Measurements from ENCODE around the gene LRRC1. TPM values are rescaled to one million over a fixed set of nuclear protein-coding genes. Genes with fewer than 3 reads are reported as not detected.

Gene LRRC1
- 10 to 100 TPM in 3 of 5 donors, 1 to 10 TPM in 2; 2.9 to 50.4 (median 35.1) TPM for total RNA-seq
- polyA plus RNA-seq = 10 to 100 TPM in 2 of 3 donors, 1 to 10 TPM in 1; 6.7 to 12.2 (median 12.2) TPM
- long read RNA-seq, donor 1 = 0 reads
- long read RNA-seq, donor 2, partial matches to known transcripts = 0 of 4 reads
- long read RNA-seq, donor 2, other reads (novel, unspliced or antisense) = 0 of 4 reads
- long read RNA-seq, donor 3, partial matches to known transcripts = 0 of 1 reads
- long read RNA-seq, donor 3, other reads (novel, unspliced or antisense) = 0 of 1 reads
- long read RNA-seq, donor 4 = 0 reads
- long read RNA-seq, donor 5, partial matches to known transcripts = 0 of 1 reads
- long read RNA-seq, donor 5, other reads (novel, unspliced or antisense) = 0 of 1 reads
- long read RNA-seq, donor 6, transcript LRRC1-202 (14 exons, 3,180 nt) = major isoform, 6 of 18 reads
- long read RNA-seq, donor 6, partial matches to known transcripts = 12 of 18 reads
- long read RNA-seq, donor 6, other reads (novel, unspliced or antisense) = 0 of 18 reads
- long read RNA-seq, donor 7, partial matches to known transcripts = 0 of 2 reads
- long read RNA-seq, donor 7, other reads (novel, unspliced or antisense) = 0 of 2 reads
- long read RNA-seq, donor 8, partial matches to known transcripts = 0 of 4 reads
- long read RNA-seq, donor 8, other reads (novel, unspliced or antisense) = 0 of 4 reads
- long read RNA-seq, donor 9, partial matches to known transcripts = 7 of 7 reads
- long read RNA-seq, donor 9, other reads (novel, unspliced or antisense) = 0 of 7 reads
- long read RNA-seq, donor 10 = 0 reads

DNA sequence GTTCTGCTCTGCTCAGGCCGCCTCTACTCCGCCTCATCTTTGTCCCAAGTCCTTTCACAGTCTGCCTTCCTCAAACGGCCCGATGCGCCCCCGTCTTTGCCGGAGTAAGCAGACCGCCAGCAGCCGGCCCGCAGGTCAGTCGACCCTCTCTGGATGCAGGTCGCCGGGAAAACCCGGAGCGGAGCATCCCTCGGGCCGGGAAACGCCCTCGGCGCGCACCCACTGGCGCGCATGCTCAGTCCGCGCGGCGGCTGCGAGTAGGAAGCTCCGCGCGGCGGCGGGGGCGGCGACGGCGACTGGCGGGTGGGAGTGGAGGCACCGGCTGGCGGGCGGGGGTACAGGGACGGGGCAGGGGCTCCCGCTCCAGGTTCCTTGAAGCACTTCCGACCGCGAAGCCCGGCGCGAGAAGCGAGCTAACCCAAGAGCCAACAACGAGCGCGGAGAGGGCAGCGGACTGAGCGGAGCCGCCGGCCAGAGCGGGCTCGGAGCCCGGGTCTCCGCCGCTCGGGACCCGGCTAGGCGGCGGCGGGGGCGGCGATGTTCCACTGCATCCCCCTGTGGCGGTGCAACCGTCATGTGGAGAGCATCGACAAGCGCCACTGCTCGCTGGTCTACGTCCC, at the start of gene LRRC1:
TSS of gene LRRC1 (plus strand) at position 286 of the 620 bp plus-strand sequence. CDS start at position 538, 252 bp downstream.
- TF ChIP-seq EP300 (IDR thresholded peaks at IDR 0.05) (no peak), POLR2A (IDR thresholded peaks at IDR 0.05) (peak in 1 of 4 donors; percentile 52), POLR2AphosphoS5 (IDR thresholded peaks at IDR 0.05) (peak; percentile 80 to 87 (median 81))
- TF ChIP-seq, protein P1, sequence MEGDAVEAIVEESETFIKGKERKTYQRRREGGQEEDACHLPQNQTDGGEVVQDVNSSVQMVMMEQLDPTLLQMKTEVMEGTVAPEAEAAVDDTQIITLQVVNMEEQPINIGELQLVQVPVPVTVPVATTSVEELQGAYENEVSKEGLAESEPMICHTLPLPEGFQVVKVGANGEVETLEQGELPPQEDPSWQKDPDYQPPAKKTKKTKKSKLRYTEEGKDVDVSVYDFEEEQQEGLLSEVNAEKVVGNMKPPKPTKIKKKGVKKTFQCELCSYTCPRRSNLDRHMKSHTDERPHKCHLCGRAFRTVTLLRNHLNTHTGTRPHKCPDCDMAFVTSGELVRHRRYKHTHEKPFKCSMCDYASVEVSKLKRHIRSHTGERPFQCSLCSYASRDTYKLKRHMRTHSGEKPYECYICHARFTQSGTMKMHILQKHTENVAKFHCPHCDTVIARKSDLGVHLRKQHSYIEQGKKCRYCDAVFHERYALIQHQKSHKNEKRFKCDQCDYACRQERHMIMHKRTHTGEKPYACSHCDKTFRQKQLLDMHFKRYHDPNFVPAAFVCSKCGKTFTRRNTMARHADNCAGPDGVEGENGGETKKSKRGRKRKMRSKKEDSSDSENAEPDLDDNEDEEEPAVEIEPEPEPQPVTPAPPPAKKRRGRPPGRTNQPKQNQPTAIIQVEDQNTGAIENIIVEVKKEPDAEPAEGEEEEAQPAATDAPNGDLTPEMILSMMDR (IDR thresholded peaks at IDR 0.05) = no peak
- 0 to 1% (median 0%) methylated on average over 17 to 75 of the region's 75 CpGs for WGBS, 5 donors
- Histone ChIP-seq H3K4me3 (peak within 1 kb of the TSS; percentile 76 to 94 (median 88)), H3K27ac (peak within 1 kb of the TSS; percentile 86 to 91 (median 90)), H3K27me3 (no peaks in the 10 kb centered on the region), H3K9me3 (no peaks in the 10 kb centered on the region), H3K36me3 (no peaks in the 10 kb centered on the region), H3K4me1 (peaks cover 14 to 47% (median 37%) of the 10 kb centered on the region in 4 donors)
- intact Hi-C loops (cut with DNase I; ENCODE audit: low total_unique reads) = loop anchor here (10.0 kb wide), 1 partner anchor 160 kb away; no protein-coding TSS in a partner anchor
- DNase-seq = peak; percentile 95 to 98

DNA sequence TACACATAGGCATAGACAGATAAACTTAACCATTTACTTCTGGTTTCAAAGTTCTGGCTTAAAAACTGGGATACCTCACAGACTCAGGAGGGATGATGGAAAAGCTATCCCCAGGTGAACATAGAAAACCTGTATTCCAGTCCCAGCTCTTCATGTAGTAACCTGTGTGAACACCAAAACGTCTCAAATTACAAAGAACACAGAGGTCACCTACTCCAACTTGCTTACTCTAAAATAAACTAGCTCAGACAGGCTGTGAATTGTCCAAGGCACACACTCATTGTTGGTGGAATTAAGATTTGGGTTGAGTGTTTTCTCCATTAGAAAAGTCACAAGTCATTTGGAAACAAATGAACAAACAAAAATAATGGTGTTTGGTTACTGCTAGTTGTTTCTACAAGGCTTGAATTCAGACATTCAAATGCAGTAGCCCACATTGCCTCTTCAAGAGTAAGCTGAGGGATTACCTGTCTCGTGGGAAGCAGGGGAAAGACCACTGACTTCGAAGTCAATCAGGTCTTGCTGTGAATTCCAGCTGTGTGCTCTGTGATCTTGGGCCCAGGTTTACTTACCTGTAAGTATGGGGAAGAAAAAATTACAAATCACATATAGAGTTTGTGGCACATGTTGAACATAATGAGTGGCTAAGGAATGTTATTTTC, 48.2 kb upstream of the LRRC1 start:
- DNase-seq = peak in 1 of 2 donors; percentile 64
- 23 to 47% (median 28%) methylated on average over 3 of the region's 3 CpGs for WGBS, 5 donors
- intact Hi-C loops (cut with DNase I; ENCODE audit: low total_unique reads) = no loop called here
- H3K27me3 ChIP-seq = no peaks in the 10 kb centered on the region
- no peak overlapping the region for H3K4me3 ChIP-seq
- TF ChIP-seq POLR2A (IDR thresholded peaks at IDR 0.05) (no peak), POLR2AphosphoS5 (IDR thresholded peaks at IDR 0.05) (no peak), EP300 (IDR thresholded peaks at IDR 0.05) (no peak)
- TF ChIP-seq, protein P1 (IDR thresholded peaks at IDR 0.05) = no peak
- no peaks in the 10 kb centered on the region for H3K9me3 ChIP-seq
- H3K27ac ChIP-seq = no peak overlapping the region
- no peaks in the 10 kb centered on the region for H3K4me1 ChIP-seq
- H3K36me3 ChIP-seq = no peaks in the 10 kb centered on the region

GRCh38 chr6:53750052-53750650, 44.7 kb upstream of the LRRC1 start:
- Histone ChIP-seq H3K4me1 (no peaks in the 10 kb centered on the region), H3K9me3 (no peaks in the 10 kb centered on the region), H3K27ac (no peak overlapping the region), H3K27me3 (no peaks in the 10 kb centered on the region), H3K4me3 (no peak overlapping the region), H3K36me3 (no peaks in the 10 kb centered on the region)
- TF ChIP-seq POLR2A (IDR thresholded peaks at IDR 0.05) = no peak
- no peak for TF ChIP-seq POLR2AphosphoS5 (IDR thresholded peaks at IDR 0.05)
- TF ChIP-seq, protein P1 (IDR thresholded peaks at IDR 0.05) = no peak
- TF ChIP-seq EP300 (IDR thresholded peaks at IDR 0.05) = no peak
- 67 to 86% (median 83%) methylated on average over 2 of the region's 2 CpGs for WGBS, 5 donors
- intact Hi-C loops (cut with DNase I; ENCODE audit: low total_unique reads) = no loop called here
- no peak for DNase-seq
